HuH-7.5 (cell line): Measurements from ENCODE around the gene TSPAN32.

ENCODE experiments used
- DNase-seq: peaks from one replicate; pipeline ENCODE4 v3.0.0; 2011; ENCODE audit warnings: low spot score

Gene TSPAN32

DNA sequence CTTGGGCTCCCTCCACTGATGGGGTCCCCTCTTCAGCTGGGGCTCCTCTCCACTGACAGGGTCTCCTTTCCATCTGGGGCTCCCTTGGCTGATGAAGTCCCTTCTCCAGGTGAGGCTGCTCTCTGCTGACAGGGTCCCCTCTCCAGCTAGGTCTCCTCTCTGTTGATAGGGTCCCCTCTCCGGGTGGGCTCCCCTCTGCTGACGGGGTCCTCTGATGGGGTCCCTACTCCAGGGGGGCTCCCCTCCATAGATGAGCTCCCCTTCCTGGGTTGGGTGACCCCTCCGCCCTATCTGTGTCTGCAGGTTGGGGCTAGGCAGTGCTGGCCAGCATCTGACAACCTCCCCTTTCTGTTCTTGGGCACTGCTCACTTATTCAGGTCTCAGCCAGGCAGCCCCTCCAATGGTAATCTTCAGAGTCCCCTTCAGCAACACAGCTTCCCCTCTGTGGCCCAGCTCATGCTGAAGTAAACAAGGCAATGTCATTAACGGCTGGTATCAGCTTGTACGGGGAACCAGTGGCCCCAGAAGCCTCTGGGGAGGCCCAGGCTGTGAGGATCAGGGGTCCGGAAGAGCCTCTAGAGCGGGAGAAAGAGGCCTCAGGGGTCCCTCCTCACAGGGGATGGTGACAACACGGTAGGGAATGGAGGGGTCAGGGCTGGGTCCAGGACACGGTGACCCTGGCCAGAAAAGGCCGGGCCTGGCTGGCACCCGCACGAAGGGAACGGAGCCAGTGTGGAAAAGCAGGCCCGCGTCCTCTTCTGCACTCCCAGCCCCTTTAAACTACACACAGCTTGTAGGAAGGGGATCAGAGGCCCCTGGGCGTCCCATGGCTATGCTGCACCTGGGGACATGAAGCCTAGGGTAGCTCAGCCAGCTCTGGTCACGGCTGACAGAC lies 65.7 kb downstream of the TSPAN32 start:
- DNase-seq, result no peak
